B cell (primary cell): ENCODE data around the gene CUBN. TPM values are rescaled to one million over a fixed set of nuclear protein-coding genes. Genes with fewer than 3 reads are reported as not detected.

Source experiments
- ATAC-seq: fragments of 200-7000 bp; cut with Tn5 transposase; one replicate; pipeline ENCODE4 v1.10.0; 2021; ENCODE audit warnings: low read depth, mild to moderate bottlenecking, moderate number of reproducible peaks, moderate library complexity
- CTCF ChIA-PET: fragments of 350-600 bp; sonication (Branson Sonifier 250); formaldehyde crosslinking; loops from one replicate; lab custom pipeline; 2021; ENCODE audit warnings: antibody characterized with exemption, inconsistent platforms; lab: Charles Lee
- POLR2A ChIA-PET: fragments of 350-600 bp; sonication (Branson Sonifier 250); formaldehyde crosslinking; loops from one replicate; lab custom pipeline; 2021; ENCODE audit warnings: antibody characterized with exemption; lab: Charles Lee
- DNase-seq: peaks from one replicate; pipeline ENCODE4 v3.0.0; 2013
- H2AFZ ChIP-seq: 2 replicates; pipeline ENCODE4 v1.6.1; 2012; ENCODE audit warnings: mild to moderate bottlenecking, low read depth, low read length; ENCODE audit not compliant: insufficient read depth, poor library complexity, severe bottlenecking
- H3K27ac ChIP-seq, 2 donors: 1 replicate in 1 of 2; 2 replicates in 1 of 2; pipeline ENCODE4 v1.5.1; 2012 to 2013; ENCODE audit warnings: low read length in 2 of 2, mild to moderate bottlenecking in 2 of 2, moderate library complexity in 1 of 2
- H3K27me3 ChIP-seq, 4 experiments: fragments of 200-600 bp in 1 of 4; sonication (generic) in 1 of 4; replicated peaks in 1 of 4; 1 replicate in 2 of 4; 2 replicates in 2 of 4; pipeline versions ENCODE4 v1.6.1 to v1.7.0; 2013 to 2016; ENCODE audit warnings: low read length in 3 of 4, mild to moderate bottlenecking in 2 of 4, mixed read lengths in 1 of 4, moderate library complexity in 1 of 4; ENCODE audit not compliant: insufficient read depth in 4 of 4, control insufficient read depth in 3 of 4; ENCODE audit errors: control extremely low read depth in 1 of 4
- H3K36me3 ChIP-seq, 2 experiments: replicated peaks in 1 of 2; 1 replicate in 1 of 2; 2 replicates in 1 of 2; pipeline versions ENCODE4 v1.6.1 to v1.7.1; 2013; ENCODE audit warnings: low read length in 1 of 2; ENCODE audit not compliant: insufficient read depth in 2 of 2, control insufficient read depth in 1 of 2; ENCODE audit errors: control extremely low read depth in 1 of 2, extremely low read depth in 1 of 2
- H3K4me1 ChIP-seq, 2 donors: fragments of 200-600 bp in 1 of 2; sonication (generic) in 1 of 2; 1 replicate in 1 of 2; 2 replicates in 1 of 2; pipeline versions ENCODE4 v1.5.1 to v1.6.1; 2013 to 2017; ENCODE audit warnings: low read length in 2 of 2; ENCODE audit not compliant: control insufficient read depth in 2 of 2, insufficient read depth in 2 of 2
- H3K4me2 ChIP-seq: replicated peaks from 2 replicates; pipeline ENCODE3; 2012; ENCODE audit warnings: mild to moderate bottlenecking, low read depth, low read length; ENCODE audit not compliant: poor library complexity, severe bottlenecking
- H3K4me3 ChIP-seq, 5 experiments: fragments of 200-600 bp in 1 of 5; sonication (generic) in 1 of 5; 1 replicate in 3 of 5; 2 replicates in 2 of 5; pipeline versions ENCODE4 v1.5.1 to v1.7.0; 2011 to 2016; ENCODE audit warnings: low read length in 4 of 5, mild to moderate bottlenecking in 4 of 5, low read depth in 2 of 5, control low read depth in 1 of 5, moderate library complexity in 1 of 5; ENCODE audit not compliant: insufficient read depth in 1 of 5; ENCODE audit errors: control extremely low read depth in 1 of 5, extremely low read depth in 1 of 5
- H3K79me2 ChIP-seq: fragments of 200-600 bp; sonication (generic); one replicate; pipeline ENCODE4 v1.6.0; 2016; ENCODE audit warnings: low read length; ENCODE audit not compliant: control insufficient read depth, insufficient read depth
- H3K9ac ChIP-seq: fragments of 200-600 bp; sonication (generic); 2 replicates; pipeline ENCODE4 v1.6.1; 2017; ENCODE audit warnings: mild to moderate bottlenecking, low read length, moderate library complexity
- H3K9me3 ChIP-seq, 3 donors: one replicate each; pipeline versions ENCODE4 v1.6.1 to v1.7.1; 2013; ENCODE audit warnings: low read length in 2 of 3; ENCODE audit not compliant: control insufficient read depth in 2 of 3, insufficient read depth in 1 of 3; ENCODE audit errors: control extremely low read depth in 1 of 3
- H4K20me1 ChIP-seq: 2 replicates; pipeline ENCODE4 v1.6.0; 2012; ENCODE audit warnings: mild to moderate bottlenecking, low read length; ENCODE audit not compliant: insufficient read depth, control insufficient read depth, poor library complexity, severe bottlenecking
- H3K27ac Mint-ChIP-seq: one replicate; pipeline ENCODE4 v1.8.0; 2021; ENCODE audit warnings: mixed read lengths
- H3K27me3 Mint-ChIP-seq: one replicate; pipeline ENCODE4 v1.8.0; 2021; ENCODE audit warnings: mixed read lengths
- H3K4me1 Mint-ChIP-seq: one replicate; pipeline ENCODE4 v1.8.0; 2021; ENCODE audit warnings: mixed read lengths
- H3K4me3 Mint-ChIP-seq: one replicate; pipeline ENCODE4 v1.8.0; 2021; ENCODE audit warnings: mixed read lengths
- H3K9me3 Mint-ChIP-seq: one replicate; pipeline ENCODE4 v1.8.0; 2022; ENCODE audit warnings: mixed read lengths; ENCODE audit not compliant: insufficient read depth
- CTCF ChIP-seq: fragments of 200-600 bp; IDR thresholded peaks from one replicate; pipeline ENCODE4 v1.8.0; 2022; ENCODE audit warnings: antibody characterized with exemption, mild to moderate bottlenecking
- EZH2 ChIP-seq: IDR thresholded peaks from 2 replicates; pipeline ENCODE4 v1.6.1; 2012; ENCODE audit warnings: borderline replicate concordance, low read depth, mild to moderate bottlenecking, moderate library complexity, low read length; ENCODE audit not compliant: insufficient read depth, poor library complexity, severe bottlenecking
- WGBS: methylation state at CpG from one replicate; pipeline ENCODE4 v1.1.5; 2013; ENCODE audit warnings: missing lambda C conversion rate; ENCODE audit not compliant: insufficient coverage; 5-methylcytosine and 5-hydroxymethylcytosine counted together
- intact Hi-C: fragments of 100-400 bp; cut with micrococcal nuclease; formaldehyde crosslinking; loops from one replicate; pipeline ENCODE4 v1.10.0; 2022
- polyA plus RNA-seq: library from polyadenylated mRNA; depleted of rRNA; stranded (reverse); fragments of >200 nt; gene quantifications from 2 replicates; pipeline ENCODE4 v1.2.3, GENCODE V29; 2012
- total RNA-seq, 2 donors: library from RNA; stranded (reverse); fragments of 120-200 nt in 1 of 2; gene quantifications; 1 replicate in 1 of 2; 2 replicates in 1 of 2; pipeline versions ENCODE4 v1.2.3 to v1.2.4, GENCODE V29; 2013 to 2022

CUBN gene
- total and polyA plus RNA-seq, 2 donors (not counting 1 experiment from before 2014, with no cell fraction given), result 4.2 to 5.7 TPM

- no peak overlapping the region for H3K9ac ChIP-seq
- H3K4me2 ChIP-seq, result no peak overlapping the region
- H3K9me3 ChIP-seq, result no peaks in the 10 kb centered on the region
- Mint-ChIP-seq H3K9me3 (no peaks in the 10 kb centered on the region), H3K27me3 (no peaks in the 10 kb centered on the region), H3K4me1 (peaks cover 29% of the 10 kb centered on the region), H3K4me3 (no peak overlapping the region), H3K27ac (no peak overlapping the region)
- H3K4me1 ChIP-seq, result peaks cover 11 to 13% of the 10 kb centered on the region in 2 donors
- H3K4me3 ChIP-seq, result no peak overlapping the region
- TF ChIP-seq EZH2 (no peak), CTCF (no peak)
- POLR2A ChIA-PET, result no interaction called here
- H3K36me3 ChIP-seq, result peaks cover 0 to 3% of the 10 kb centered on the region in 2 experiments
- peaks cover 87% of the 10 kb centered on the region for H3K79me2 ChIP-seq
- H3K27me3 ChIP-seq, result no peaks in the 10 kb centered on the region
- no peaks in the 10 kb centered on the region for H4K20me1 ChIP-seq
- ATAC-seq (no peak), DNase-seq (no peak)
- intact Hi-C loops, result no loop called here
- H2AFZ ChIP-seq, result no peak overlapping the region
- 93% methylated on average over 3 of the region's 6 CpGs for WGBS
- no peak overlapping the region for H3K27ac ChIP-seq
- CTCF ChIA-PET, result interaction anchor here (1.1 kb wide), 1 partner anchor 16 kb away, joined by 3 read pairs; no protein-coding TSS in a partner anchor
Observed at GRCh38 chr10:16811765-16812164, 317.8 kb downstream of the CUBN start.

- H3K4me3 Mint-ChIP-seq, result no peak overlapping the region
- no peak for TF ChIP-seq EZH2
- no peak for TF ChIP-seq CTCF
- no peak overlapping the region for H3K27ac Mint-ChIP-seq
- intact Hi-C loops, result no loop called here
- no peaks in the 10 kb centered on the region for H3K9me3 ChIP-seq
- H3K4me2 ChIP-seq, result no peak overlapping the region
- no peaks in the 10 kb centered on the region for H3K27me3 Mint-ChIP-seq
- POLR2A ChIA-PET, result no interaction called here
- peaks cover 82% of the 10 kb centered on the region for H3K79me2 ChIP-seq
- H3K4me3 ChIP-seq, result no peak overlapping the region
- ATAC-seq (no peak), DNase-seq (no peak)
- no peaks in the 10 kb centered on the region for H3K27me3 ChIP-seq
- CTCF ChIA-PET, result no interaction called here
- H2AFZ ChIP-seq, result no peak overlapping the region
- no peaks in the 10 kb centered on the region for H3K9me3 Mint-ChIP-seq
- peaks cover 27% of the 10 kb centered on the region for H3K4me1 Mint-ChIP-seq
- H3K9ac ChIP-seq, result no peak overlapping the region
- WGBS, result 100% methylated on average over 1 of the region's 3 CpGs
- peaks cover 0 to 3% of the 10 kb centered on the region in 2 experiments for H3K36me3 ChIP-seq
- H3K27ac ChIP-seq, result no peak overlapping the region
- H4K20me1 ChIP-seq, result no peaks in the 10 kb centered on the region
- H3K4me1 ChIP-seq, result peaks cover 6 to 9% of the 10 kb centered on the region in 2 donors
Observed at GRCh38 chr10:16811292-16811691, 318.3 kb downstream of the CUBN start.
